Measurements from ENCODE around the gene MRPS23. TPM values are rescaled to one million over a fixed set of nuclear protein-coding genes. Genes with fewer than 3 reads are reported as not detected.

Gene MRPS23
- total RNA-seq, 4 donors from 2014 or later: 0.37 to 11.1 (median 6.5) TPM

DNA sequence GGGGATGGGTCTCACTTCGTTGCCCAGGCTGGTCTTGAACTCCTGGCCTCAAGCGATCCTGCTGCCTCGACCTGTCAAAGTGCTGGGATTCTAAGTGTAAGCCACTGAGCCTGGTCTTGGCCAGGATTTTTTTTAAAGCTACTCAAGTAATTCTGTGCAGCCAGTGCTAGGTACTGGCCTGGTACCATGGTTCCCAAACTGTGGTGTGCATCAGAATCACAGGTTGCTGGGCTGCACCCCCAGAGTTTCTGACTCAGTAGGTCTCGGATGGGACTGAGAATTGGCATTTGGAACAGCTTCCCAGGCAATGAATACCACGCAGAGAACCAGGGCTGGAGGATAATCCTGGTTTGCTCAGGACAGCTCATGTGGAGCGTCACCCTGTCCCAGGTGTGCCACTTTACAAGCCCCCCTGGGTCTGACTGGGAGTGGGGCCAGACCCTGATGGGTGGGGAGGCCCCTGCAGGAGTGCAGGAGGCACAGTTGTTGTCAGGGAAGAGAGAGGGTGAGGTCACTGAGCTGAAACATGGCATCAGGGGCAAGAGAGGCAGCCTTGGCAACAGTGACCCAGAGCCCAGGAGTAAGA is 10.7 kb upstream of the MRPS23 start:
- Histone ChIP-seq H3K27me3 (no peaks in the 10 kb centered on the region), H3K9me3 (no peaks in the 10 kb centered on the region), H3K27ac (peak overlapping the region; percentile 82 to 92 (median 86)), H3K4me3 (peak overlapping the region in 1 of 4 donors; percentile 63), H3K36me3 (no peaks in the 10 kb centered on the region), H3K4me1 (peaks cover 16 to 40% (median 24%) of the 10 kb centered on the region in 4 donors)
- intact Hi-C loops (cut with DNase I; ENCODE audit: low total_unique reads): loop anchor here (5.0 kb wide), 1 partner anchor 137 kb away; no protein-coding TSS in a partner anchor
- in situ Hi-C loops (cut with MboI; ENCODE audit: low pct_ligation_motif_present in 1 of 4, low pct_unique_long_range_greater_than_20kb in 1 of 4, low sequenced_read_pairs in 3 of 4): loop anchor here in 2 of 4 donors (25.0 kb wide), 2 partner anchors 227 to 252 kb away; partner anchors contain the start of gene DYNLL2 (in 1 of the 2)
- WGBS, 2 donors (ENCODE audit: low coverage in 1 of 2): 44% methylated on average over 6 of the region's 6 CpGs; no CpG with 5 or more reads in 1 of the 2 donors
- DNase-seq: no peak
- TF ChIP-seq EP300 (IDR thresholded peaks at IDR 0.05; ENCODE audit: low read depth) (no peak), POLR2A (IDR thresholded peaks at IDR 0.05) (no peak), POLR2AphosphoS5 (IDR thresholded peaks at IDR 0.05) (no peak)
- TF ChIP-seq, protein P1, sequence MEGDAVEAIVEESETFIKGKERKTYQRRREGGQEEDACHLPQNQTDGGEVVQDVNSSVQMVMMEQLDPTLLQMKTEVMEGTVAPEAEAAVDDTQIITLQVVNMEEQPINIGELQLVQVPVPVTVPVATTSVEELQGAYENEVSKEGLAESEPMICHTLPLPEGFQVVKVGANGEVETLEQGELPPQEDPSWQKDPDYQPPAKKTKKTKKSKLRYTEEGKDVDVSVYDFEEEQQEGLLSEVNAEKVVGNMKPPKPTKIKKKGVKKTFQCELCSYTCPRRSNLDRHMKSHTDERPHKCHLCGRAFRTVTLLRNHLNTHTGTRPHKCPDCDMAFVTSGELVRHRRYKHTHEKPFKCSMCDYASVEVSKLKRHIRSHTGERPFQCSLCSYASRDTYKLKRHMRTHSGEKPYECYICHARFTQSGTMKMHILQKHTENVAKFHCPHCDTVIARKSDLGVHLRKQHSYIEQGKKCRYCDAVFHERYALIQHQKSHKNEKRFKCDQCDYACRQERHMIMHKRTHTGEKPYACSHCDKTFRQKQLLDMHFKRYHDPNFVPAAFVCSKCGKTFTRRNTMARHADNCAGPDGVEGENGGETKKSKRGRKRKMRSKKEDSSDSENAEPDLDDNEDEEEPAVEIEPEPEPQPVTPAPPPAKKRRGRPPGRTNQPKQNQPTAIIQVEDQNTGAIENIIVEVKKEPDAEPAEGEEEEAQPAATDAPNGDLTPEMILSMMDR (IDR thresholded peaks at IDR 0.05): no peak

DNA sequence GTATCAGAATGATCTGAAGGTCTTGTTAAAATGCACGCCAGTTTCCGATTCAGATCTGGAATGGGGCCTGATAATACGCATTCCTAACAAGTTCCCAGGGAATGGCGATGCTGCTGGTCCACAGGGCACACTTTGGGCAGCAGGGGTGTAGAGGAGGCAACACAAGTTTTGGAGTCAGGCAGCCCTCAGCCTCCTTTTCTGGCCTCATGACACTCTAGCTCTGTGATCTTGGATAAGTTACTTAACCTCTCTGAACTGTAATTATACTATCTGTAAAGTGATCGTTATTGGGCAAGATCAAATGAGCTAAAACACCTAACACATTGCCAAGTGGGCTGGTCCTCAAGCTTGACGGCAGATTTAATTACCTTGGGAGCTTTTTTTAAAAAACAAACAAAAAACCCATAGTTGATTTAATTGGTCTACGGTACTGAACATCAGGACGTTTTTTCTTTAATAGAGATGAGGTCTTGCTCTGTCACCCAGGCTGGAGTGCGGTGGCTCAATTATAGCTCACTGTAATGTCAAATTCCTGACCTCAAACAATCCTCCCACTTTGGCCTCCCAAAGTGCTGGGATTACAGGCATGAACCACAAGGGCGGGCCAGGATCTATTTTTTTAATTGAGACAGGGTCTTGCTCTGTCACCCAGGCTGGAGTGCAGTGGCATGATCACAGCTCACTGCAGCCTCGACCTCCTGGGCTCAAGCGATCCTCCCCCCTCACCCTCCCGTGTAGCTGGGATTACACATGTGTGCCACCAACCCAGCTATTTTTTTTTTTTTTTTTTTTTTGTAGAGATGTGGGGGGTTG is 10.0 kb upstream of the MRPS23 start:
- DNase-seq: no peak
- in situ Hi-C loops (cut with MboI; ENCODE audit: low pct_ligation_motif_present in 1 of 4, low pct_unique_long_range_greater_than_20kb in 1 of 4, low sequenced_read_pairs in 3 of 4): loop anchor here (5.0 to 25.0 kb wide), 5 partner anchors 137 to 255 kb away; partner anchors contain the start of gene DYNLL2 (in 1 of the 4)
- 54 to 72% methylated on average over 2 to 13 of the region's 13 CpGs for WGBS, 2 donors (ENCODE audit: low coverage in 1 of 2)
- Histone ChIP-seq H3K4me3 (no peak overlapping the region), H3K36me3 (no peaks in the 10 kb centered on the region), H3K27me3 (no peaks in the 10 kb centered on the region), H3K4me1 (peaks cover 16 to 42% (median 24%) of the 10 kb centered on the region in 4 donors), H3K9me3 (no peaks in the 10 kb centered on the region), H3K27ac (peak overlapping the region; percentile 82 to 92 (median 86))
- TF ChIP-seq POLR2A (IDR thresholded peaks at IDR 0.05) (no peak), EP300 (IDR thresholded peaks at IDR 0.05; ENCODE audit: low read depth) (no peak), POLR2AphosphoS5 (IDR thresholded peaks at IDR 0.05) (no peak)
- TF ChIP-seq, protein P1 (IDR thresholded peaks at IDR 0.05): no peak
- intact Hi-C loops (cut with DNase I; ENCODE audit: low total_unique reads): loop anchor here (5.0 to 10.0 kb wide), 3 partner anchors 32 to 225 kb away; partner anchors contain the start of gene DYNLL2

DNA sequence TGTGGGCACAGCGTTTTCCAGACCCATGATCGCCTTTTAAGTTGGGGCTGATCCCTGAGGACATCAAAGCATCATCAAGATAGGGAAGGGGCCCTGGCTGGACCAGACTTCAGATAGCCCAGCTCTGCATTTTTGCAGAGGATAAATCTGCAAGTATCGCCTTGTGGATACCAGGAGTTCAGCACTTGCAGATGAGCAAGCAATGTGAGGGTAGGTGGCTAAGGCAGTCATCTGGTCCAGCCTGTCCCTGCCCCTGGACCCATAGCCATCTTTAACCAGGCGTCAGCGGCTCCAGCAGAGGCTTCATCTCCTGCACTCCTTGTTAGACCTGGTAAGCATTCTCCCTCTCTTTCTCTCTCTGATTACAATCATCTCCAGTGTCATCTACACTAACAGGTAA is 9.0 kb upstream of the MRPS23 start:
- no peaks in the 10 kb centered on the region for H3K27me3 ChIP-seq
- no peaks in the 10 kb centered on the region for H3K9me3 ChIP-seq
- peaks cover 16 to 42% (median 24%) of the 10 kb centered on the region in 4 donors for H3K4me1 ChIP-seq
- WGBS, 2 donors (ENCODE audit: low coverage in 1 of 2): 87 to 92% methylated on average over 2 to 5 of the region's 5 CpGs
- DNase-seq: no peak
- intact Hi-C loops (cut with DNase I; ENCODE audit: low total_unique reads) (loop anchor here (5.0 to 10.0 kb wide), 2 partner anchors 33 to 226 kb away; partner anchors contain the start of gene DYNLL2), in situ Hi-C loops (cut with MboI; ENCODE audit: low pct_ligation_motif_present in 1 of 4, low pct_unique_long_range_greater_than_20kb in 1 of 4, low sequenced_read_pairs in 3 of 4) (loop anchor here (5.0 to 25.0 kb wide), 5 partner anchors 138 to 256 kb away; partner anchors contain the start of gene DYNLL2 (in 1 of the 4))
- H3K36me3 ChIP-seq: no peaks in the 10 kb centered on the region
- TF ChIP-seq EP300 (IDR thresholded peaks at IDR 0.05; ENCODE audit: low read depth) (no peak), POLR2AphosphoS5 (IDR thresholded peaks at IDR 0.05) (no peak), POLR2A (IDR thresholded peaks at IDR 0.05) (no peak)
- TF ChIP-seq, protein P1 (IDR thresholded peaks at IDR 0.05): no peak
- H3K27ac ChIP-seq: peak overlapping the region in 2 of 4 donors; percentile 90 to 92
- no peak overlapping the region for H3K4me3 ChIP-seq

Measured in transverse colon (tissue), 4 donors.